Mesenchymal stem cell (in vitro differentiated cells and primary cell): ENCODE data around the gene XPO6.

Experiments
- DNase-seq: peaks from one replicate; pipeline ENCODE4 v3.0.0-alpha.2; 2013
- H2AFZ ChIP-seq: one replicate; pipeline ENCODE4 v1.6.1; 2013; ENCODE audit warnings: low read depth, mild to moderate bottlenecking, control low read depth, inconsistent platforms, low read length, moderate library complexity
- H2AK5ac ChIP-seq: 2 replicates; pipeline ENCODE4 v1.6.1; 2013; ENCODE audit warnings: low read length, moderate library complexity, mild to moderate bottlenecking, inconsistent platforms; ENCODE audit not compliant: severe bottlenecking
- H2BK120ac ChIP-seq: one replicate; pipeline ENCODE4 v1.6.1; 2013; ENCODE audit warnings: low read depth, mild to moderate bottlenecking, inconsistent platforms, low read length, moderate library complexity
- H2BK12ac ChIP-seq, 2 experiments: one replicate each; pipeline ENCODE4 v1.6.1; 2013; ENCODE audit warnings: inconsistent platforms in 2 of 2, low read length in 2 of 2, mild to moderate bottlenecking in 2 of 2, moderate library complexity in 2 of 2, control low read depth in 1 of 2
- H2BK15ac ChIP-seq: one replicate; pipeline ENCODE4 v1.6.1; 2013; ENCODE audit warnings: mild to moderate bottlenecking, low read depth, inconsistent platforms; ENCODE audit not compliant: poor library complexity, severe bottlenecking
- H2BK5ac ChIP-seq: 2 replicates; pipeline ENCODE4 v1.6.1; 2013; ENCODE audit warnings: low read depth, mild to moderate bottlenecking, low read length, control low read depth, inconsistent platforms; ENCODE audit not compliant: poor library complexity, severe bottlenecking
- H3K14ac ChIP-seq, 2 experiments: one replicate each; pipeline ENCODE4 v1.6.1; 2013; ENCODE audit warnings: inconsistent platforms in 2 of 2, low read length in 2 of 2, control low read depth in 1 of 2, mild to moderate bottlenecking in 1 of 2, moderate library complexity in 1 of 2
- H3K18ac ChIP-seq, 2 experiments: one replicate each; pipeline ENCODE4 v1.6.1; 2013; ENCODE audit warnings: inconsistent platforms in 2 of 2, low read length in 2 of 2, control low read depth in 1 of 2, low read depth in 1 of 2, mild to moderate bottlenecking in 1 of 2
- H3K23ac ChIP-seq, 2 experiments: one replicate each; pipeline ENCODE4 v1.6.1; 2013; ENCODE audit warnings: inconsistent platforms in 2 of 2, low read length in 2 of 2, mild to moderate bottlenecking in 2 of 2, moderate library complexity in 2 of 2, control low read depth in 1 of 2
- H3K27ac ChIP-seq: 2 replicates; pipeline ENCODE4 v1.5.1; 2013; ENCODE audit warnings: mild to moderate bottlenecking, moderate library complexity, low read length, control low read depth, inconsistent platforms; ENCODE audit not compliant: poor library complexity, severe bottlenecking
- H3K27me3 ChIP-seq, 2 experiments: 2 replicates each; pipeline versions ENCODE4 v1.6.1 to v1.7.0; 2013; ENCODE audit warnings: low read length in 2 of 2, mild to moderate bottlenecking in 2 of 2, moderate library complexity in 2 of 2, control low read depth in 1 of 2, inconsistent platforms in 1 of 2; ENCODE audit not compliant: control insufficient read depth in 1 of 2, insufficient read depth in 1 of 2
- H3K36me3 ChIP-seq, 2 experiments: 2 replicates each; pipeline versions ENCODE4 v1.6.1 to v1.7.0; 2013; ENCODE audit warnings: low read length in 2 of 2, control low read depth in 1 of 2, inconsistent platforms in 1 of 2, low read depth in 1 of 2, mild to moderate bottlenecking in 1 of 2; ENCODE audit not compliant: insufficient read depth in 2 of 2, control insufficient read depth in 1 of 2
- H3K4ac ChIP-seq, 2 experiments: one replicate each; pipeline ENCODE4 v1.6.1; 2013; ENCODE audit warnings: inconsistent platforms in 2 of 2, low read length in 2 of 2, mild to moderate bottlenecking in 2 of 2, moderate library complexity in 2 of 2, control low read depth in 1 of 2, low read depth in 1 of 2
- H3K4me1 ChIP-seq: 2 replicates; pipeline ENCODE4 v1.6.1; 2013; ENCODE audit warnings: low read depth, low read length, control low read depth; ENCODE audit not compliant: control insufficient read depth, insufficient read depth
- H3K4me2 ChIP-seq: 2 replicates; pipeline ENCODE4 v1.6.1; 2013; ENCODE audit warnings: low read length, mild to moderate bottlenecking, inconsistent platforms; ENCODE audit not compliant: poor library complexity, severe bottlenecking
- H3K4me3 ChIP-seq, 2 experiments: 2 replicates each; pipeline versions ENCODE4 v1.5.1 to v1.7.0; 2013; ENCODE audit warnings: low read length in 2 of 2, mild to moderate bottlenecking in 2 of 2, control low read depth in 1 of 2, low read depth in 1 of 2; ENCODE audit not compliant: insufficient read depth in 1 of 2
- H3K79me1 ChIP-seq: replicated peaks from 2 replicates; pipeline ENCODE4 v1.6.1; 2013; ENCODE audit warnings: mild to moderate bottlenecking, control low read depth, low read length, inconsistent platforms; ENCODE audit not compliant: poor library complexity, severe bottlenecking
- H3K9ac ChIP-seq: 2 replicates; pipeline ENCODE4 v1.7.0; 2013; ENCODE audit warnings: mild to moderate bottlenecking, low read length, moderate library complexity
- H3K9me3 ChIP-seq: 2 replicates; pipeline ENCODE4 v1.7.0; 2013; ENCODE audit warnings: mild to moderate bottlenecking, low read length; ENCODE audit not compliant: control insufficient read depth
- H4K8ac ChIP-seq: one replicate; pipeline ENCODE4 v1.6.1; 2013; ENCODE audit warnings: inconsistent platforms, mild to moderate bottlenecking, low read length, moderate library complexity
- H4K91ac ChIP-seq: one replicate; pipeline ENCODE4 v1.6.1; 2013; ENCODE audit warnings: mild to moderate bottlenecking, low read length, inconsistent platforms
- WGBS: methylation state at CpG from one replicate; pipeline ENCODE4 v1.1.7; 2013; ENCODE audit warnings: mixed read lengths; 5-methylcytosine and 5-hydroxymethylcytosine counted together

Gene XPO6

GRCh38 chr16:28191364-28191960, 20.3 kb downstream of the XPO6 start:
- no peak overlapping the region for H4K91ac ChIP-seq
- no peak overlapping the region for H3K4me3 ChIP-seq
- no peak overlapping the region for H2AK5ac ChIP-seq
- no peak overlapping the region for H4K8ac ChIP-seq
- H2BK12ac ChIP-seq, result no peak overlapping the region
- H2BK120ac ChIP-seq, result no peak overlapping the region
- H3K9ac ChIP-seq, result no peak overlapping the region
- no peak for DNase-seq
- no peak overlapping the region for H2BK5ac ChIP-seq
- H3K27me3 ChIP-seq, result no peaks in the 10 kb centered on the region
- H3K36me3 ChIP-seq, result peaks cover 14% of the 10 kb centered on the region in 2 experiments
- H3K27ac ChIP-seq, result no peak overlapping the region
- 90% methylated on average over 3 of the region's 3 CpGs for WGBS
- peak overlapping the region in 1 of 2 experiments; percentile 75 for H3K4ac ChIP-seq
- H3K4me2 ChIP-seq, result no peak overlapping the region
- no peak overlapping the region for H3K18ac ChIP-seq
- H3K9me3 ChIP-seq, result no peaks in the 10 kb centered on the region
- peaks cover 4% of the 10 kb centered on the region for H3K79me1 ChIP-seq
- H3K23ac ChIP-seq, result no peak overlapping the region
- peaks cover 20% of the 10 kb centered on the region for H3K4me1 ChIP-seq
- no peak overlapping the region for H2AFZ ChIP-seq
- no peak overlapping the region for H3K14ac ChIP-seq
- no peak overlapping the region for H2BK15ac ChIP-seq

- 91% methylated on average over 1 of the region's 3 CpGs for WGBS
- Histone ChIP-seq H2AFZ (no peak overlapping the region), H3K27ac (no peak overlapping the region), H4K91ac (no peak overlapping the region), H3K9me3 (no peaks in the 10 kb centered on the region), H4K8ac (peak overlapping the region; percentile 77), H3K4me1 (peaks cover 17% of the 10 kb centered on the region), H2BK15ac (no peak overlapping the region), H3K4me3 (no peak overlapping the region), H3K23ac (no peak overlapping the region), H3K14ac (no peak overlapping the region), H2AK5ac (peak overlapping the region; percentile 53), H3K4ac (no peak overlapping the region), H2BK120ac (no peak overlapping the region), H3K79me1 (peaks cover 10% of the 10 kb centered on the region), H2BK12ac (no peak overlapping the region), H3K4me2 (no peak overlapping the region), H2BK5ac (no peak overlapping the region), H3K18ac (no peak overlapping the region), H3K36me3 (peaks cover 7 to 17% of the 10 kb centered on the region in 2 experiments), H3K9ac (no peak overlapping the region), H3K27me3 (no peaks in the 10 kb centered on the region)
- DNase-seq, result peak; percentile 59
Measured at GRCh38 chr16:28189245-28189644, 22.5 kb downstream of the XPO6 start.

GRCh38 chr16:28188085-28188916, 23.5 kb downstream of the XPO6 start:
- Histone ChIP-seq H3K4ac (no peak overlapping the region), H2AK5ac (peak overlapping the region; percentile 56), H2AFZ (no peak overlapping the region), H3K9me3 (no peaks in the 10 kb centered on the region), H4K8ac (no peak overlapping the region), H3K36me3 (peaks cover 7 to 17% of the 10 kb centered on the region in 2 experiments), H3K23ac (no peak overlapping the region), H3K18ac (peak overlapping the region in 1 of 2 experiments; percentile 29), H3K27me3 (no peaks in the 10 kb centered on the region), H3K14ac (no peak overlapping the region), H3K79me1 (peaks cover 10% of the 10 kb centered on the region), H2BK12ac (no peak overlapping the region), H3K9ac (no peak overlapping the region), H2BK120ac (no peak overlapping the region), H3K4me1 (peaks cover 12% of the 10 kb centered on the region), H4K91ac (no peak overlapping the region), H3K4me3 (no peak overlapping the region), H3K27ac (no peak overlapping the region), H3K4me2 (no peak overlapping the region), H2BK5ac (no peak overlapping the region), H2BK15ac (no peak overlapping the region)
- DNase-seq, result peak; percentile 45
- WGBS, result 95% methylated on average over 6 of the region's 6 CpGs

GRCh38 chr16:28187595-28188004, 24.2 kb downstream of the XPO6 start:
- WGBS, result no CpG with 5 or more reads among the region's 2 CpGs

More at GRCh38 chr16:28187595-28188004, 24.2 kb downstream of the XPO6 start:
- Histone ChIP-seq H3K23ac (no peak overlapping the region), H3K79me1 (peaks cover 10% of the 10 kb centered on the region), H3K4me2 (no peak overlapping the region), H3K18ac (no peak overlapping the region), H2BK15ac (no peak overlapping the region), H2BK12ac (no peak overlapping the region), H3K4ac (no peak overlapping the region), H3K27me3 (no peaks in the 10 kb centered on the region), H3K9me3 (no peaks in the 10 kb centered on the region), H4K91ac (no peak overlapping the region), H2AK5ac (no peak overlapping the region), H3K4me3 (no peak overlapping the region), H3K14ac (no peak overlapping the region), H3K9ac (no peak overlapping the region), H2AFZ (no peak overlapping the region), H2BK120ac (no peak overlapping the region), H2BK5ac (no peak overlapping the region), H3K36me3 (peaks cover 7 to 15% of the 10 kb centered on the region in 2 experiments), H4K8ac (no peak overlapping the region), H3K27ac (no peak overlapping the region), H3K4me1 (peaks cover 10% of the 10 kb centered on the region)
- peak; percentile 26 for DNase-seq
